K562 (cell line): ENCODE results near the gene GON4L.

ENCODE experiments used
- NFIC ChIP-seq: fragments of 450-650 bp; IDR thresholded peaks from 2 replicates; pipeline ENCODE4 v1.6.1; 2017; ENCODE audit warnings: mild to moderate bottlenecking, inconsistent platforms
- SIN3B ChIP-seq: fragments of 450-650 bp; IDR thresholded peaks from 2 replicates; pipeline ENCODE4 v1.6.1; 2017; ENCODE audit warnings: low read depth, mild to moderate bottlenecking, moderate library complexity
- ZNF274 ChIP-seq: IDR thresholded peaks from 2 replicates; pipeline ENCODE4 v1.6.1; 2011; ENCODE audit warnings: low read depth, mild to moderate bottlenecking, low read length, moderate library complexity, borderline replicate concordance
- TF ChIP-seq, protein P1 (sequence below): sonication (generic); formaldehyde crosslinking; IDR thresholded peaks from 2 replicates; pipeline ENCODE4 v1.5.0; 2020; ENCODE audit warnings: missing genetic modification reagents

DNA sequence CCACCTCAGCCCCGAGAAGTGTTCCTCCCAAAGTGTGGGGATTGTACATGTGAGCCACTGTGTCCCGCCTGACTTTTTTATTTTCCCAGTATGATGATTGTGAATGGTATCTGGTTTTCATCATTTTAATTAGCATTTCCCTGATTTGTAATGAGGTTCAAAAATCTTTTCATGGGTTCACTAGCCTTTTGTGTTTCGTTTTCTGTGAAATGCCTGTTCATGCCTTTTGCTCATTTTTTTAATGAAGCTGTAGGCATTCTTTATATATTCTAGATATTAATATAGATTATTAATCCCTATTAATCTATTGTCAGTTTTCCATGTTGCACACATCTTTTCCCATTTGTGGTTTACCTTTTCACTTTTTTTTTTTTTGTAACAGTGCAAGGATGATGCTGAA, 147.6 kb downstream of the GON4L start:
- TF ChIP-seq NFIC (no peak), SIN3B (no peak), ZNF274 (no peak)
- TF ChIP-seq, protein P1, sequence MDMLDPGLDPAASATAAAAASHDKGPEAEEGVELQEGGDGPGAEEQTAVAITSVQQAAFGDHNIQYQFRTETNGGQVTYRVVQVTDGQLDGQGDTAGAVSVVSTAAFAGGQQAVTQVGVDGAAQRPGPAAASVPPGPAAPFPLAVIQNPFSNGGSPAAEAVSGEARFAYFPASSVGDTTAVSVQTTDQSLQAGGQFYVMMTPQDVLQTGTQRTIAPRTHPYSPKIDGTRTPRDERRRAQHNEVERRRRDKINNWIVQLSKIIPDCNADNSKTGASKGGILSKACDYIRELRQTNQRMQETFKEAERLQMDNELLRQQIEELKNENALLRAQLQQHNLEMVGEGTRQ (CRISPR knock-in tag), result no peak
